HCT116 (cell line): ENCODE results near the gene S100A13. TPM values are rescaled to one million over a fixed set of nuclear protein-coding genes. Genes with fewer than 3 reads are reported as not detected.
A peak's percentile ranks its signal among the peaks of the same experiment; 100 is the strongest.

Experiments
- ATAC-seq: fragments of 200-7000 bp; cut with Tn5 transposase; 2 replicates; pipeline ENCODE4 v1.9.1; 2020; ENCODE audit warnings: mild to moderate bottlenecking, moderate library complexity
- BruUV-seq: library from RNA; stranded (reverse); fragments of 400-500 nt; replicated peaks from 2 replicates; lab custom pipeline; 2021; lab: Mats Ljungman, UMichigan
- CTCF ChIA-PET: fragments of 300-600 bp; sonication (Branson Sonifier 250); formaldehyde crosslinking; loops from one replicate; lab custom pipeline; 2021; ENCODE audit warnings: antibody characterized with exemption; lab: Charles Lee
- POLR2A ChIA-PET: fragments of 300-600, 350-600 bp; sonication (Branson Sonifier 250); formaldehyde crosslinking; loops from one replicate; lab custom pipeline; 2021; ENCODE audit warnings: antibody characterized with exemption; lab: Charles Lee
- RAD21 ChIA-PET, 2 experiments: fragments of 300-600 bp; sonication (Branson Sonifier 250); formaldehyde crosslinking; loops; one replicate each; lab custom pipeline; 2023; ENCODE audit warnings: low total read pairs in 2 of 2; ENCODE audit not compliant: uncharacterized antibody in 2 of 2, unreplicated experiment in 2 of 2, low non-redundant PET in 1 of 2; lab: Charles Lee
- DNase-seq: peaks from one replicate; pipeline ENCODE4 v3.0.0-alpha.2; 2010; ENCODE audit warnings: low read depth, low spot score
- H2AFZ ChIP-seq: fragments of 200-600 bp; shearing (Covaris generic), sonication (generic); 2 replicates; pipeline ENCODE4 v1.6.1; 2017; ENCODE audit warnings: low read depth, mixed run types, mixed read lengths, antibody characterized with exemption, low read length; ENCODE audit not compliant: poor library complexity, severe bottlenecking
- H3K27ac ChIP-seq: 2 replicates; pipeline ENCODE4 v1.5.1; 2012; ENCODE audit warnings: low read depth, low read length
- H3K27me3 ChIP-seq: fragments of 200-600 bp; sonication (generic); 2 replicates; pipeline ENCODE4 v1.6.1; 2016; ENCODE audit warnings: mixed run types, low read length, mixed read lengths; ENCODE audit not compliant: insufficient read depth
- H3K36me3 ChIP-seq, 2 experiments: fragments of 200-500 bp in 1 of 2; fragments of 200-600 bp in 1 of 2; sonication (Bioruptor generic) in 1 of 2; sonication (generic) in 1 of 2; 2 replicates each; pipeline versions ENCODE4 v1.5.1 to v1.6.1; 2014 to 2016; ENCODE audit warnings: low read length in 2 of 2, inconsistent platforms in 1 of 2, mixed read lengths in 1 of 2, mixed run types in 1 of 2; ENCODE audit not compliant: insufficient read depth in 2 of 2, control insufficient read depth in 1 of 2
- H3K4me1 ChIP-seq, 2 experiments: fragments of 200-600 bp in 1 of 2; sonication (generic) in 1 of 2; 2 replicates each; pipeline versions ENCODE4 v1.5.1 to v1.6.1; 2012 to 2017; ENCODE audit warnings: low read length in 2 of 2, inconsistent platforms in 1 of 2, mild to moderate bottlenecking in 1 of 2, mixed read lengths in 1 of 2, mixed run types in 1 of 2, moderate library complexity in 1 of 2; ENCODE audit not compliant: insufficient read depth in 2 of 2, control insufficient read depth in 1 of 2
- H3K4me2 ChIP-seq: fragments of 200-600 bp; sonication (generic); 2 replicates; pipeline ENCODE4 v1.6.1; 2017; ENCODE audit warnings: mixed run types, low read length, mixed read lengths
- H3K4me3 ChIP-seq, 2 experiments: fragments of 200-600 bp in 1 of 2; sonication (generic) in 1 of 2; replicated peaks in 1 of 2; 2 replicates each; pipeline ENCODE4 v1.5.1; 2011 to 2016; ENCODE audit warnings: low read length in 2 of 2, control low read depth in 1 of 2, low read depth in 1 of 2, mild to moderate bottlenecking in 1 of 2, mixed read lengths in 1 of 2, mixed run types in 1 of 2
- H3K79me2 ChIP-seq: fragments of 200-600 bp; sonication (generic); 2 replicates; pipeline ENCODE4 v1.6.1; 2017; ENCODE audit warnings: mild to moderate bottlenecking, mixed run types, low read length, moderate library complexity, mixed read lengths; ENCODE audit not compliant: insufficient read depth
- H3K9ac ChIP-seq: fragments of 200-600 bp; sonication (generic); 2 replicates; pipeline ENCODE4 v1.6.1; 2016; ENCODE audit warnings: low read length, mixed read lengths
- H3K9me2 ChIP-seq: fragments of 200-600 bp; sonication (generic), shearing (Covaris generic); 2 replicates; pipeline ENCODE4 v1.6.1; 2017; ENCODE audit warnings: mixed run types, mild to moderate bottlenecking, moderate library complexity; ENCODE audit not compliant: insufficient read depth
- H3K9me3 ChIP-seq, 2 experiments: fragments of 200-500 bp in 1 of 2; fragments of 200-600 bp in 1 of 2; sonication (Bioruptor generic) in 1 of 2; sonication (generic) in 1 of 2; 2 replicates each; pipeline ENCODE4 v1.6.1; 2014 to 2017; ENCODE audit warnings: low read length in 2 of 2, mixed read lengths in 2 of 2, inconsistent platforms in 1 of 2, low read depth in 1 of 2, mild to moderate bottlenecking in 1 of 2, mixed run types in 1 of 2, moderate library complexity in 1 of 2; ENCODE audit not compliant: control insufficient read depth in 1 of 2, insufficient read depth in 1 of 2
- H4K20me1 ChIP-seq: fragments of 200-600 bp; sonication (generic), shearing (Covaris generic); 2 replicates; pipeline ENCODE4 v1.6.1; 2017; ENCODE audit warnings: mixed run types, mild to moderate bottlenecking, moderate library complexity; ENCODE audit not compliant: insufficient read depth
- CTCF ChIP-seq, 3 experiments: fragments of 200-600 bp in 1 of 3; sonication (generic) in 1 of 3; IDR thresholded peaks in 2 of 3; conservative IDR thresholded peaks in 1 of 3; 2 replicates each; pipeline ENCODE4 v1.5.1; 2012 to 2017; ENCODE audit warnings: low read depth in 2 of 3, low read length in 2 of 3, antibody characterized with exemption in 1 of 3, borderline replicate concordance in 1 of 3, control low read depth in 1 of 3, mild to moderate bottlenecking in 1 of 3, mixed read lengths in 1 of 3, mixed run types in 1 of 3, moderate library complexity in 1 of 3; ENCODE audit not compliant: insufficient read depth in 1 of 3
- EGR1 ChIP-seq: IDR thresholded peaks from 2 replicates; pipeline ENCODE4 v1.6.1; 2012; ENCODE audit warnings: low read depth
- POLR2A ChIP-seq: IDR thresholded peaks from 2 replicates; pipeline ENCODE4 v1.7.0; 2011; ENCODE audit warnings: borderline replicate concordance; ENCODE audit not compliant: insufficient read depth, insufficient read length; ENCODE audit errors: extremely low read depth
- SRF ChIP-seq: IDR thresholded peaks from 2 replicates; pipeline ENCODE4 v1.6.1; 2012; ENCODE audit warnings: low read depth
- ZFX ChIP-seq: fragments of 450-650 bp; IDR thresholded peaks from 2 replicates; pipeline ENCODE4 v1.6.1; 2017
- intact Hi-C: fragments of 100-400 bp; cut with micrococcal nuclease; formaldehyde crosslinking; loops from 2 replicates; pipeline ENCODE4 v1.10.0; 2022
- total RNA-seq: library from RNA; stranded (reverse); gene quantifications from one replicate; pipeline ENCODE4 v1.2.1, GENCODE V29; 2021; ENCODE audit not compliant: unreplicated experiment

S100A13 gene
- total RNA-seq, 1 experiment from 2014 or later = 143 TPM

- no peak; a peak in 1 of 6 replicates for TF ChIP-seq CTCF (IDR thresholded peaks at IDR 0.05 in 2 of 3, conservative IDR thresholded peaks at IDR 0.05 in 1 of 3; ENCODE audit: borderline replicate concordance in 1 of 3, insufficient read depth in 1 of 3, low read depth in 2 of 3, low read length in 2 of 3)
- TF ChIP-seq POLR2A = peak; percentile 84
- peak; percentile 55; the same call in 1 of the 2 replicates for TF ChIP-seq EGR1
These were observed 43.7 kb upstream of the S100A13 start, which contains the start of gene ILF2 (continued) for GRCh38 chr1:153670859-153671627.

DNA sequence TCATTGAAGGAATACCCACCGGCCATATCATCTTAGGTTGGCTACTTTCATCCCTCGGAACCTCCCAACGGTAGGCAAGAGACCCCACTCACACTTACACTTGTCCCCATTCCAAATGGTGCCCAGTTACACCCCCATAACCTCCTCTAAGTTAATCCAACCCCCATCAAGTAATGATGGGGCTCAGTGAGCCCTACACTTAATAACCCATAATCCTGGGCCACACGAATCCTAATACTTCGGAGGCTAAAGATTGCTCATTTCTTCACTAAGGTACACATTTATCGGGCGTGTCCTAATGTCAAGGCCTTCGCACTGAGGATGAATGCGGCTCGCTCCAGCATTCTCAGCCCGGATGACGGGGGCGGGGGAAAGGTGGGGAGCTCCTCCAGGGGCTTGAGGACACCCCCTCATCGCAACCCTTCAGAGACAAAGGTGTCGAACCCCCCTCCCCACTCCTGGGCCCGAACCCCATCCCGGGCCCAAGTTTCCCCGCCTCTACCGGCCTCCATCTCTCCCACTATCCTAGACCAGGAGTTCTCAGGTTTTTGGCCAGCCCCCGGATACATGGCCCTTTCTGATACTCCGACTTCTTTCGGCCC, 43.1 kb upstream of the S100A13 start:
- CTCF ChIA-PET = no interaction called here
- intact Hi-C loops = loop anchor here (10.0 kb wide), 1 partner anchor 104 kb away; the partner anchor contains the start of gene SLC27A3

More for the DNA sequence above, 43.1 kb upstream of the S100A13 start:
- Histone ChIP-seq H3K79me2 (peaks cover 53% of the 10 kb centered on the region), H3K4me1 (peaks cover 10 to 24% of the 10 kb centered on the region in 2 experiments), H3K4me3 (peak overlapping the region; percentile 73 to 97), H3K9me3 (no peaks in the 10 kb centered on the region), H3K27me3 (no peaks in the 10 kb centered on the region), H3K27ac (peak overlapping the region; percentile 67), H2AFZ (no peak overlapping the region), H3K36me3 (peaks cover 36 to 46% of the 10 kb centered on the region in 2 experiments), H3K9ac (peak overlapping the region; percentile 97), H3K9me2 (no peaks in the 10 kb centered on the region), H4K20me1 (no peaks in the 10 kb centered on the region), H3K4me2 (peak overlapping the region; percentile 91)
- peak; percentile 20 for ATAC-seq
- RAD21 ChIA-PET = no interaction called here
- TSS peak; percentile 83 for BruUV-seq
- TF ChIP-seq ZFX (peak; percentile 57; the same call in 1 of the 2 replicates), SRF (no peak)
- POLR2A ChIA-PET = interaction anchor here (2.2 kb wide), 1 partner anchor 155 kb away, joined by 6 read pairs; no protein-coding TSS in a partner anchor
- no peak for DNase-seq
